Loucy (cell line): ENCODE measurements around the gene EVC.

Source experiments
- H2AFZ ChIP-seq: fragments of 200-600 bp; sonication (generic); 2 replicates; pipeline ENCODE4 v1.6.0; 2016; ENCODE audit warnings: antibody characterized with exemption, mild to moderate bottlenecking, low read length, moderate library complexity
- H3F3A ChIP-seq: fragments of 200-600 bp; 2 replicates; pipeline ENCODE4 v1.6.0; 2016; ENCODE audit warnings: antibody characterized with exemption, low read depth, mild to moderate bottlenecking
- H3K27me3 ChIP-seq: fragments of 200-600 bp; sonication (generic); 2 replicates; pipeline ENCODE4 v1.6.1; 2014; ENCODE audit warnings: low read length, mild to moderate bottlenecking; ENCODE audit not compliant: insufficient read depth, poor library complexity, severe bottlenecking
- H3K36me3 ChIP-seq: fragments of 200-600 bp; sonication (generic); 2 replicates; pipeline ENCODE4 v1.6.1; 2016; ENCODE audit warnings: low read length; ENCODE audit not compliant: insufficient read depth
- H3K4me1 ChIP-seq: fragments of 200-600 bp; sonication (generic); 2 replicates; pipeline ENCODE4 v1.5.1; 2014; ENCODE audit warnings: low read length, mild to moderate bottlenecking; ENCODE audit not compliant: insufficient read depth, poor library complexity, severe bottlenecking
- H3K4me2 ChIP-seq: fragments of 200-600 bp; sonication (generic); 2 replicates; pipeline ENCODE4 v1.6.0; 2014; ENCODE audit warnings: antibody characterized with exemption, low read length, low read depth, mild to moderate bottlenecking; ENCODE audit not compliant: poor library complexity, severe bottlenecking
- H3K4me3 ChIP-seq: fragments of 200-600 bp; sonication (generic); 2 replicates; pipeline ENCODE4 v1.5.1; 2014; ENCODE audit warnings: low read length, mild to moderate bottlenecking, mixed read lengths; ENCODE audit not compliant: poor library complexity, severe bottlenecking
- H3K79me2 ChIP-seq: fragments of 200-600 bp; sonication (generic); 2 replicates; pipeline ENCODE4 v1.6.1; 2014; ENCODE audit warnings: low read length; ENCODE audit not compliant: insufficient read depth
- H3K9ac ChIP-seq: fragments of 200-600 bp; sonication (generic); 2 replicates; pipeline ENCODE4 v1.6.0; 2014; ENCODE audit warnings: mild to moderate bottlenecking, low read depth, low read length, moderate library complexity; ENCODE audit not compliant: poor library complexity, severe bottlenecking
- H3K9me2 ChIP-seq: fragments of 200-600 bp; sonication (generic); replicated peaks from 2 replicates; pipeline ENCODE4 v1.6.1; 2016; ENCODE audit warnings: low read depth, low read length, mixed read lengths
- H3K9me3 ChIP-seq: fragments of 200-600 bp; sonication (generic); 2 replicates; pipeline ENCODE4 v1.6.1; 2014; ENCODE audit warnings: mild to moderate bottlenecking, antibody characterized with exemption, low read length, low read depth; ENCODE audit not compliant: insufficient read depth
- H4K20me1 ChIP-seq: fragments of 200-600 bp; sonication (generic); 2 replicates; pipeline ENCODE4 v1.6.0; 2014; ENCODE audit warnings: antibody characterized with exemption, low read length, mild to moderate bottlenecking; ENCODE audit not compliant: insufficient read depth, poor library complexity, severe bottlenecking
- EZH2phosphoT487 ChIP-seq: fragments of 200-600 bp; IDR thresholded peaks from 2 replicates; pipeline ENCODE4 v1.6.1; 2018; ENCODE audit warnings: antibody characterized with exemption, mild to moderate bottlenecking, moderate library complexity, borderline replicate concordance
- TF ChIP-seq, protein P1 (sequence below): fragments of 200-600 bp; sonication (generic); conservative IDR thresholded peaks from 2 replicates; pipeline ENCODE4 v1.5.1; 2014; ENCODE audit warnings: mild to moderate bottlenecking, antibody characterized with exemption, low read length

Gene EVC

DNA sequence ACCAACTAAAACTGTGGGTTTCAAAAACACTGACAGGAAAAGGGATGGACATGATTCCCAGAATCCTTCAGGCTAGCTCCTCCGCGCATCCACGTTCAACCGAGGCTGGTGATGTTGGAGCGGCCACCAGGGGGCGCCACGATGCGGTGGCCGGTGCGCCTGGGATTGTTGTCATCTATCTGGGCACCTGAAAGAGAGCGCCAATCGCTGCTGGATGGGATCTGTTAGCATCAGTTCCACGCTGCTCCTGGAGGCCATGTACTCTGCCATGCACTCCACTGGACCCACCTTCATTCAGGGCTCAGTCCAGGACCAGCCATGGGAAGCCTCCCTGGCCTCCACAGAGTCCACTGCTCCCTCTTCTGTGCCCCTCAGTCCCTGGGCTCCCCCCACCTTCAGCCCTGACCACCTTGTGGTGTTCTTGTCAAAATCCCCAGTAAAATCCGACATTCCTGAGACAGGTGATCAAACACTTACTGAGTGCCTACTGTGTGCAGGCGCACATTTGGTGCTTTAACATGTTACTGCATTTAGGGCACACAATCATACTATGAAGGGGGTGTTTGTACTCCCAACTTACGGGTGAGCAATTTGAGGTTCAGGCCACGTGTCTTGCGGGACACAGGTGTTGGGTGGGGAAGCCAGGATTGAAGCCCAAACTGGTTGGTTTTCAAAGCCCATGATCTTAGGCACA is 110.8 kb downstream of the EVC start:
- H2AFZ ChIP-seq, result no peak overlapping the region
- H3K4me2 ChIP-seq, result no peak overlapping the region
- no peaks in the 10 kb centered on the region for H3K79me2 ChIP-seq
- no peaks in the 10 kb centered on the region for H3K36me3 ChIP-seq
- H3K4me3 ChIP-seq, result no peak overlapping the region
- H4K20me1 ChIP-seq, result no peaks in the 10 kb centered on the region
- H3K27me3 ChIP-seq, result no peaks in the 10 kb centered on the region
- H3K9ac ChIP-seq, result no peak overlapping the region
- no peaks in the 10 kb centered on the region for H3K4me1 ChIP-seq
- no peaks in the 10 kb centered on the region for H3K9me2 ChIP-seq
- TF ChIP-seq, protein P1, sequence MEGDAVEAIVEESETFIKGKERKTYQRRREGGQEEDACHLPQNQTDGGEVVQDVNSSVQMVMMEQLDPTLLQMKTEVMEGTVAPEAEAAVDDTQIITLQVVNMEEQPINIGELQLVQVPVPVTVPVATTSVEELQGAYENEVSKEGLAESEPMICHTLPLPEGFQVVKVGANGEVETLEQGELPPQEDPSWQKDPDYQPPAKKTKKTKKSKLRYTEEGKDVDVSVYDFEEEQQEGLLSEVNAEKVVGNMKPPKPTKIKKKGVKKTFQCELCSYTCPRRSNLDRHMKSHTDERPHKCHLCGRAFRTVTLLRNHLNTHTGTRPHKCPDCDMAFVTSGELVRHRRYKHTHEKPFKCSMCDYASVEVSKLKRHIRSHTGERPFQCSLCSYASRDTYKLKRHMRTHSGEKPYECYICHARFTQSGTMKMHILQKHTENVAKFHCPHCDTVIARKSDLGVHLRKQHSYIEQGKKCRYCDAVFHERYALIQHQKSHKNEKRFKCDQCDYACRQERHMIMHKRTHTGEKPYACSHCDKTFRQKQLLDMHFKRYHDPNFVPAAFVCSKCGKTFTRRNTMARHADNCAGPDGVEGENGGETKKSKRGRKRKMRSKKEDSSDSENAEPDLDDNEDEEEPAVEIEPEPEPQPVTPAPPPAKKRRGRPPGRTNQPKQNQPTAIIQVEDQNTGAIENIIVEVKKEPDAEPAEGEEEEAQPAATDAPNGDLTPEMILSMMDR, result peak; percentile 80
- no peak for TF ChIP-seq EZH2phosphoT487
- H3K9me3 ChIP-seq, result no peaks in the 10 kb centered on the region
- no peaks in the 10 kb centered on the region for H3F3A ChIP-seq

DNA sequence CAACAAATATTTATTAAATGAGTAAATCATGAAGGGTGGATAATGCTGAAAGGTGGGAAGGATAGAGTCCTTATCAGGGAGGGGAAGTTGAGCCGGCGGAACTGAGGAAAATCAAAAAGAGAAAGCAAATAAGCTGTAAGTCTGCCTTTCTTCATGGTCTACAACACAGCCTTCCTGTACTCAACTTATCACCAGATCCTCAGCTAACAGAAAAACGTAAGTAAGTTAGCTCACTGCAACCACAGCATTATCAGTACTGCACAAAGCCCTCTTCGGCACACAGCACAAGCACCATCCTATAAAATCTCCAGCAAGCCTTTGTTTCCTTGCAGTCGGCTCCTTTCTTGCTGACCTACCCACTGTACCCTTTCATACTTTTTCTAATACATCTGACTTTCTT is 111.6 kb downstream of the EVC start:
- Histone ChIP-seq H3K4me2 (no peak overlapping the region), H3K27me3 (no peaks in the 10 kb centered on the region), H3K79me2 (no peaks in the 10 kb centered on the region), H3K4me1 (no peaks in the 10 kb centered on the region), H4K20me1 (no peaks in the 10 kb centered on the region), H3F3A (no peaks in the 10 kb centered on the region), H3K36me3 (no peaks in the 10 kb centered on the region), H2AFZ (no peak overlapping the region), H3K9me2 (no peaks in the 10 kb centered on the region), H3K4me3 (no peak overlapping the region), H3K9ac (no peak overlapping the region), H3K9me3 (no peaks in the 10 kb centered on the region)
- TF ChIP-seq, protein P1, result no peak

DNA sequence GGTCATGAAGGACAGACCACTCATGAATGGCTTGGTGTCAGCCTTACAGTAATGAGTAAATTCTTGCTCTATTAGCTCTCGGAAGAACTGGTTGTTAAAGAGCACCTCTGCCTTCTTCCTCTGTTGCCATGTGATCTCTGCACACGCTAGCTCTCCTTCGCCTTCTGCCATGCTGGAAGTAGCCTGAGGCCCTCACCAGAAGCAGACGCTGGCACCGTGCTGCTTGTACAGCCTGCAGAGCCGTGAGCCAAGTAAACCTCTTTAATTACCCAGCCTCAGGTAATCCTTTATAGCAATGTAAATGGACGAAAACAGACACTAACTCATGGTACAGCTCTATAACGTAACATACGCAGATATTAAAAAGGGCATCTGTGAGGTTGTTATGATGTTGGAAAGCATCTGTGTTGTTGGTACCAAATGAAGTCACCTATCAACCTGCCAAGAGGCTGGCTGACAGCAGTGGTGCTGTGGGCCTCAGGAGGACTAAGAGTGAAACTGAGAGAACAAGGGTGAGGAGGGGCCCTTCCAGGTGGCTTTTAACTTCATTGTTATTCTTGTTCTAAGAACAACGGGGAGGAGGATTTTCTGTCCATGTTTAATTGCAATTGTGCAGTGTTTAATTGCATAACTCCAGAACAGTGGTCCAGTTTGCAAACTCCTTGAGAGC is 112.7 kb downstream of the EVC start:
- Histone ChIP-seq H3K4me3 (no peak overlapping the region), H2AFZ (no peak overlapping the region), H3K9me2 (no peaks in the 10 kb centered on the region), H3K27me3 (no peaks in the 10 kb centered on the region), H3K4me1 (no peaks in the 10 kb centered on the region), H3K9me3 (no peaks in the 10 kb centered on the region), H3K4me2 (no peak overlapping the region), H3K9ac (no peak overlapping the region), H3K79me2 (no peaks in the 10 kb centered on the region), H3F3A (no peaks in the 10 kb centered on the region), H4K20me1 (no peaks in the 10 kb centered on the region), H3K36me3 (no peaks in the 10 kb centered on the region)
- TF ChIP-seq EZH2phosphoT487, result no peak
- TF ChIP-seq, protein P1, result no peak
